GM12878 (cell line): ENCODE measurements around the gene THEM4. TPM values are rescaled to one million over a fixed set of nuclear protein-coding genes. Genes with fewer than 3 reads are reported as not detected.

Source experiments
- ATAC-seq: fragments of 200-7000 bp; cut with Tn5 transposase; 3 replicates; pipeline ENCODE4 v1.9.1; 2020; ENCODE audit warnings: mild to moderate bottlenecking, moderate library complexity
- BruUV-seq: library from RNA; stranded (reverse); fragments of 400-500 nt; replicated peaks from 2 replicates; lab custom pipeline; 2021; lab: Mats Ljungman, UMichigan
- CTCF ChIA-PET: fragments of 300-600 bp; sonication (Branson Sonifier 250); formaldehyde crosslinking; extraction: SDS; loops from one replicate; lab custom pipeline; 2021; ENCODE audit warnings: inconsistent platforms; lab: Yijun Ruan, JAX
- POLR2A ChIA-PET: fragments of 350-600 bp; formaldehyde crosslinking; extraction: SDS; loops from one replicate; lab custom pipeline; 2021; ENCODE audit warnings: inconsistent platforms; lab: Charles Lee
- RAD21 ChIA-PET: fragments of 300-600 bp; sonication (Branson Sonifier 250); formaldehyde crosslinking; loops from one replicate; lab custom pipeline; 2023; ENCODE audit warnings: antibody characterized with exemption; ENCODE audit not compliant: unreplicated experiment; lab: Charles Lee
- SMC1A ChIA-PET: fragments of 300-600 bp; sonication (Branson Sonifier 250); formaldehyde crosslinking; loops from one replicate; lab custom pipeline; 2023; ENCODE audit not compliant: unreplicated experiment, uncharacterized antibody; lab: Charles Lee
- DNase-seq: peaks from one replicate; pipeline ENCODE4 v3.0.0-alpha.2; 2011; ENCODE audit warnings: low read depth, low spot score
- FAIRE-seq: peaks from 3 replicates; lab custom pipeline; 2011; peaks lifted over from hg19 to GRCh38; lab: Jason Lieb, UNC
- H2AFZ ChIP-seq: 2 replicates; pipeline ENCODE4 v1.6.0; 2011; ENCODE audit warnings: low read depth, low read length, control low read depth; ENCODE audit not compliant: control insufficient read depth
- H3K27ac ChIP-seq: 2 replicates; pipeline ENCODE4 v1.5.1; 2011; ENCODE audit warnings: control low read depth; ENCODE audit not compliant: control insufficient read depth, insufficient read depth
- H3K27me3 ChIP-seq, 2 experiments: replicated peaks in 1 of 2; 2 replicates each; pipeline versions ENCODE4 v1.6.0 to v1.6.1; 2011; ENCODE audit warnings: low read length in 1 of 2; ENCODE audit not compliant: control insufficient read depth in 2 of 2, insufficient read depth in 2 of 2
- H3K36me3 ChIP-seq, 2 experiments: 2 replicates each; pipeline ENCODE4 v1.5.1; 2011; ENCODE audit warnings: low read length in 1 of 2; ENCODE audit not compliant: control insufficient read depth in 2 of 2, insufficient read depth in 2 of 2
- H3K4me1 ChIP-seq: 2 replicates; pipeline ENCODE4 v1.6.1; 2011; ENCODE audit warnings: mild to moderate bottlenecking, low read length, moderate library complexity, mixed read lengths; ENCODE audit not compliant: control insufficient read depth, insufficient read depth
- H3K4me2 ChIP-seq: 2 replicates; pipeline ENCODE4 v1.6.0; 2011; ENCODE audit warnings: control low read depth; ENCODE audit not compliant: control insufficient read depth, insufficient read depth
- H3K4me3 ChIP-seq: fragments of 200-600 bp; sonication (generic); 2 replicates; pipeline ENCODE4 v1.5.1; 2016
- H3K79me2 ChIP-seq: 2 replicates; pipeline ENCODE4 v1.6.0; 2011; ENCODE audit warnings: low read length; ENCODE audit not compliant: control insufficient read depth, insufficient read depth
- H3K9ac ChIP-seq: 2 replicates; pipeline ENCODE4 v1.8.0; 2011; ENCODE audit warnings: low read length, control low read depth, mixed read lengths; ENCODE audit not compliant: control insufficient read depth, insufficient read depth
- H3K9me3 ChIP-seq: replicated peaks from 3 replicates; pipeline ENCODE4 v1.5.1; 2011; ENCODE audit warnings: mild to moderate bottlenecking, low read length; ENCODE audit not compliant: control insufficient read depth, insufficient read depth
- H4K20me1 ChIP-seq: 2 replicates; pipeline ENCODE4 v1.6.0; 2011; ENCODE audit not compliant: control insufficient read depth, insufficient read depth
- BCL3 ChIP-seq: IDR thresholded peaks from 2 replicates; pipeline ENCODE4 v1.6.1; 2011; ENCODE audit warnings: borderline replicate concordance, low read depth, mild to moderate bottlenecking, moderate library complexity, low read length; ENCODE audit not compliant: insufficient read depth, poor library complexity, severe bottlenecking
- BHLHE40 ChIP-seq, 2 experiments: fragments of 450-650 bp in 1 of 2; IDR thresholded peaks; 2 replicates each; pipeline ENCODE4 v1.6.1; 2011 to 2017; ENCODE audit warnings: low read depth in 2 of 2, borderline replicate concordance in 1 of 2, improper control_type of control experiment in 1 of 2, low read length in 1 of 2, mild to moderate bottlenecking in 1 of 2
- DPF2 ChIP-seq: fragments of 450-650 bp; IDR thresholded peaks from 2 replicates; pipeline ENCODE4 v1.6.1; 2017; ENCODE audit warnings: mild to moderate bottlenecking
- EZH2 ChIP-seq: IDR thresholded peaks from 2 replicates; pipeline ENCODE4 v1.6.1; 2012; ENCODE audit warnings: low read depth, mild to moderate bottlenecking, control low read depth, inconsistent platforms, low read length, borderline replicate concordance; ENCODE audit not compliant: control insufficient read depth
- GATAD2B ChIP-seq: fragments of 450-650 bp; conservative IDR thresholded peaks from 2 replicates; pipeline ENCODE4 v1.6.1; 2017; ENCODE audit warnings: low read depth, mild to moderate bottlenecking, moderate library complexity
- HDGF ChIP-seq: fragments of 450-650 bp; IDR thresholded peaks from 2 replicates; pipeline ENCODE4 v1.6.1; 2016; ENCODE audit warnings: antibody characterized with exemption
- JUNB ChIP-seq: IDR thresholded peaks from 2 replicates; pipeline ENCODE4 v1.6.1; 2016; ENCODE audit warnings: antibody characterized with exemption, mild to moderate bottlenecking
- KLF5 ChIP-seq: fragments of 450-650 bp; IDR thresholded peaks from 2 replicates; pipeline ENCODE4 v1.6.1; 2014; ENCODE audit warnings: mild to moderate bottlenecking; ENCODE audit not compliant: partially characterized antibody
- LARP7 ChIP-seq: fragments of 450-650 bp; IDR thresholded peaks from 2 replicates; pipeline ENCODE4 v1.6.1; 2017; ENCODE audit warnings: mild to moderate bottlenecking
- NFIC ChIP-seq: IDR thresholded peaks from 2 replicates; pipeline ENCODE4 v1.6.1; 2012; ENCODE audit warnings: low read depth, mild to moderate bottlenecking, inconsistent platforms, low read length, moderate library complexity
- PRDM15 ChIP-seq: fragments of 450-650 bp; formaldehyde crosslinking; IDR thresholded peaks from 2 replicates; pipeline ENCODE4 v1.4.0; 2020; ENCODE audit warnings: mild to moderate bottlenecking, moderate library complexity
- SPI1 ChIP-seq: IDR thresholded peaks from 2 replicates; pipeline ENCODE4 v1.6.1; 2011; ENCODE audit warnings: low read depth, mild to moderate bottlenecking, low read length, moderate library complexity, borderline replicate concordance; ENCODE audit not compliant: insufficient read depth
- ZNF274 ChIP-seq: IDR thresholded peaks from one replicate; pipeline ENCODE4 v1.8.0; 2011; ENCODE audit not compliant: insufficient read length, insufficient read depth
- WGBS: methylation state at CpG from one replicate; pipeline ENCODE4 v1.1.6; 2016; ENCODE audit warnings: low lambda C conversion rate; ENCODE audit not compliant: insufficient replicate concordance, insufficient coverage; ENCODE audit errors: missing lambda C conversion rate; 5-methylcytosine and 5-hydroxymethylcytosine counted together
- in situ Hi-C: fragments of 300-500 bp; cut with MboI; formaldehyde crosslinking; loops from 9 replicates; pipeline ENCODE4 v1.14.3; 2018; ENCODE audit warnings: mixed read lengths
- intact Hi-C: fragments of 100-400 bp; cut with micrococcal nuclease; formaldehyde crosslinking; loops from one replicate; pipeline ENCODE4 v1.14.2; 2022; ENCODE audit not compliant: unreplicated experiment
- polyA plus RNA-seq, 11 experiments: library from polyadenylated mRNA; depleted of rRNA in 4 of 11; unstranded in 6 of 11; stranded (reverse) in 5 of 11; fragments of >200 nt; fragmentation: Nextera tagmentation in 4 of 11; fragmentation: Illumina TruSeq in 1 of 11; extraction: Ambion mirVana in 4 of 11; extraction: Trizol in 1 of 11; gene quantifications; 1 replicate in 1 of 11; 2 replicates in 10 of 11; pipeline versions ENCODE4 v1.2.1 to v1.2.3, GENCODE V29; 2011 to 2016; ENCODE audit warnings: inconsistent platforms in 2 of 11, missing spikeins in 2 of 11, low read depth in 1 of 11
- total RNA-seq, 4 experiments: library from RNA; depleted of rRNA in 3 of 4; stranded (reverse); fragments of >200 nt in 3 of 4; fragmentation: Illumina TruSeq in 1 of 4; extraction: Trizol in 1 of 4; gene quantifications; 2 replicates each; pipeline versions ENCODE4 v1.2.1 to v1.2.3, GENCODE V29; 2013 to 2021

The THEM4 gene
- total and polyA plus RNA-seq, 10 of the 15 experiments (the other 5 are each of a cell fraction or from before 2014, with no cell fraction given) = 3.4 to 30.8 (median 17.9) TPM

GRCh38 chr1:151837197-151837596 is 72.1 kb downstream of the THEM4 start (continued):
- TF ChIP-seq EZH2 (no peak), JUNB (no peak), NFIC (no peak), ZNF274 (no peak), DPF2 (no peak), GATAD2B (no peak), SPI1 (no peak), PRDM15 (CRISPR knock-in tag) (no peak), LARP7 (no peak)

- Histone ChIP-seq H3K4me1 (peaks cover 10% of the 10 kb centered on the region; the same call in 1 of the 2 replicates), H3K9me3 (no peaks in the 10 kb centered on the region), H4K20me1 (peaks cover 5% of the 10 kb centered on the region; the same call in 1 of the 2 replicates), H2AFZ (no peak overlapping the region), H3K9ac (no peak overlapping the region), H3K4me2 (no peak overlapping the region), H3K27ac (no peak overlapping the region), H3K4me3 (no peak overlapping the region), H3K79me2 (no peaks in the 10 kb centered on the region), H3K36me3 (no peaks in the 10 kb centered on the region), H3K27me3 (peaks cover 0 to 8% of the 10 kb centered on the region in 2 experiments)
- intact Hi-C loops = loop anchor here (5.0 to 10.0 kb wide), 2 partner anchors 121 to 143 kb away; partner anchors contain the start of gene CELF3
- 78% methylated on average over 7 of the region's 7 CpGs for WGBS
- in situ Hi-C loops = loop anchor here (5.0 to 10.0 kb wide), 3 partner anchors 243 to 541 kb away; no protein-coding TSS in a partner anchor
- ChIA-PET RAD21 (interaction anchor here (1.1 to 1.4 kb wide), 6 partner anchors 13 to 391 kb away, joined by 3 to 10 read pairs (median 4); no protein-coding TSS in a partner anchor), POLR2A (no interaction called here), CTCF (interaction anchor here (0.6 to 2.8 kb wide), 17 partner anchors 9 to 424 kb away, joined by 3 to 20 read pairs (median 4); partner anchors contain the start of gene THEM5), SMC1A (interaction anchor here (0.6 to 3.8 kb wide), 17 partner anchors 9 to 535 kb away, joined by 3 to 16 read pairs (median 3); no protein-coding TSS in a partner anchor)
- no peak for ATAC-seq
- no peak for DNase-seq
- no peak for FAIRE-seq
- TF ChIP-seq HDGF (no peak), BCL3 (no peak), KLF5 (no peak), BHLHE40 (IDR thresholded peaks at IDR 0.05; ENCODE audit: borderline replicate concordance in 1 of 2, low read depth in 2 of 2, low read length in 1 of 2) (no peak)
- no TSS peak for BruUV-seq
Observed at GRCh38 chr1:151835596-151835995, 73.7 kb downstream of the THEM4 start.
